K562 (cell line): ENCODE data around the gene WSCD2. TPM values are rescaled to one million over a fixed set of nuclear protein-coding genes. Genes with fewer than 3 reads are reported as not detected.

Experiments used
- ARID2 ChIP-seq: fragments of 450-650 bp; IDR thresholded peaks from 2 replicates; pipeline ENCODE4 v1.6.1; 2017; ENCODE audit warnings: antibody characterized with exemption, mild to moderate bottlenecking
- CBX8 ChIP-seq: fragments of 200-600 bp; sonication (generic); IDR thresholded peaks from 2 replicates; pipeline ENCODE4 v1.6.1; 2012; ENCODE audit warnings: borderline replicate concordance, mixed run types, low read depth, mild to moderate bottlenecking, moderate library complexity, mixed read lengths, low read length, control low read depth, inconsistent platforms; ENCODE audit not compliant: poor library complexity, severe bottlenecking; ENCODE audit errors: extremely low read depth
- MCM3 ChIP-seq: fragments of 450-650 bp; IDR thresholded peaks from 2 replicates; pipeline ENCODE4 v1.6.1; 2016
- PKNOX1 ChIP-seq: fragments of 450-650 bp; IDR thresholded peaks from 2 replicates; pipeline ENCODE4 v1.6.1; 2016
- PRDM10 ChIP-seq: fragments of 450-650 bp; IDR thresholded peaks from 2 replicates; pipeline ENCODE4 v1.6.1; 2018; ENCODE audit not compliant: partially characterized antibody
- TEAD2 ChIP-seq: fragments of 450-650 bp; IDR thresholded peaks from 2 replicates; pipeline ENCODE4 v1.6.1; 2016; ENCODE audit warnings: missing genetic modification characterization, control low read depth, missing compliant biosample characterization
- THRB ChIP-seq: fragments of 450-650 bp; formaldehyde crosslinking; conservative IDR thresholded peaks from 2 replicates; pipeline ENCODE4 v1.4.0; 2022; ENCODE audit warnings: mild to moderate bottlenecking, missing genetic modification characterization
- ZBTB43 ChIP-seq: sonication (generic); formaldehyde crosslinking; IDR thresholded peaks from 2 replicates; pipeline ENCODE4 v1.8.0; 2023; ENCODE audit warnings: mild to moderate bottlenecking, missing genetic modification reagents
- polyA plus RNA-seq, 8 experiments: library from polyadenylated mRNA; depleted of rRNA in 4 of 8; stranded (reverse) in 5 of 8; unstranded in 3 of 8; fragments of >200 nt; fragmentation: Nextera tagmentation in 2 of 8; fragmentation: Illumina TruSeq in 1 of 8; extraction: Ambion mirVana in 2 of 8; extraction: Trizol in 1 of 8; gene quantifications; 2 replicates each; pipeline versions ENCODE4 v1.2.1 to v1.2.3, GENCODE V29; 2011 to 2014; ENCODE audit warnings: inconsistent platforms in 1 of 8, missing spikeins in 1 of 8
- total RNA-seq, 7 experiments: library from RNA; depleted of rRNA in 6 of 7; stranded (reverse); fragments of >200 nt in 6 of 7; fragmentation: Illumina TruSeq in 2 of 7; extraction: Trizol in 2 of 7; gene quantifications; 2 replicates each; pipeline versions ENCODE4 v1.2.1 to v1.2.3, GENCODE V29; 2011 to 2021; ENCODE audit warnings: low replicate concordance in 1 of 7

The WSCD2 gene
- total and polyA plus RNA-seq, 9 of the 15 experiments (the other 6 are each of a cell fraction or from before 2014, with no cell fraction given) = 0.72 to 14.1 (median 4.0) TPM

- TF ChIP-seq ZBTB43 (no peak), PRDM10 (no peak), MCM3 (no peak), CBX8 (no peak), PKNOX1 (peak; percentile 93), ARID2 (no peak), THRB (CRISPR knock-in tag) (no peak), TEAD2 (tag) (no peak)
Measured at GRCh38 chr12:108127654-108128053, 1.4 kb upstream of the WSCD2 start (continued).
